ENCODE measurements around the gene IL36A.

The IL36A gene

GRCh38 chr2:113005030-113005509 is at the start of gene IL36A:
Gene IL36A (plus strand): TSS chr2:113005459. CDS start chr2:113005872, 413 bp downstream.
- Histone ChIP-seq H3K4me3 (no peak within 1 kb of the TSS), H3K27ac (no peak within 1 kb of the TSS)

GRCh38 chr2:112957511-112957910 is 47.7 kb upstream of the IL36A start:
- no peak overlapping the region for H3K4me3 ChIP-seq
- no peak overlapping the region for H3K27ac ChIP-seq

- Histone ChIP-seq H3K4me3 (no peak overlapping the region), H3K27ac (no peak overlapping the region)
Measured at GRCh38 chr2:112958428-112959108, 46.7 kb upstream of the IL36A start.

- no peak overlapping the region for H3K4me3 ChIP-seq
- no peak overlapping the region for H3K27ac ChIP-seq
Measured at GRCh38 chr2:112959109-112959812, 46.0 kb upstream of the IL36A start.

GRCh38 chr2:112960230-112960825 is 44.9 kb upstream of the IL36A start:
- H3K4me3 ChIP-seq, result no peak overlapping the region
- no peak overlapping the region for H3K27ac ChIP-seq

- Histone ChIP-seq H3K27ac (no peak overlapping the region), H3K4me3 (no peak overlapping the region)
Measured at GRCh38 chr2:112962308-112963175, 42.7 kb upstream of the IL36A start.

GRCh38 chr2:112967023-112967422 is 38.2 kb upstream of the IL36A start:
- Histone ChIP-seq H3K4me3 (no peak overlapping the region), H3K27ac (no peak overlapping the region)

- Histone ChIP-seq H3K4me3 (no peak overlapping the region), H3K27ac (no peak overlapping the region)
Measured at GRCh38 chr2:112972423-112973086, 32.7 kb upstream of the IL36A start.

GRCh38 chr2:112973156-112973555 is 32.1 kb upstream of the IL36A start:
- Histone ChIP-seq H3K4me3 (no peak overlapping the region), H3K27ac (no peak overlapping the region)

GRCh38 chr2:112977559-112978056 is 27.7 kb upstream of the IL36A start, which contains the start of gene IL36G:
Gene IL36G (plus strand): TSS chr2:112978006. CDS start chr2:112978639, 633 bp downstream.
- H3K27ac ChIP-seq, result peak within 1 kb of the TSS in 3 of 21 experiments; percentile 13 to 65 (median 54)

GRCh38 chr2:112979731-112980130 is 25.5 kb upstream of the IL36A start:
- H3K4me3 ChIP-seq, result no peak overlapping the region
- no peak overlapping the region for H3K27ac ChIP-seq

More at GRCh38 chr2:112977559-112978056, 27.7 kb upstream of the IL36A start, which contains the start of gene IL36G:
- H3K4me3 ChIP-seq, result peak within 1 kb of the TSS in 1 of 7 experiments; percentile 4

- no peak overlapping the region for H3K4me3 ChIP-seq
- H3K27ac ChIP-seq, result no peak overlapping the region
Measured at GRCh38 chr2:112980537-112980936, 24.7 kb upstream of the IL36A start.

GRCh38 chr2:112985090-112985489 is 20.2 kb upstream of the IL36A start:
- H3K4me3 ChIP-seq, result no peak overlapping the region
- H3K27ac ChIP-seq, result no peak overlapping the region

GRCh38 chr2:112989611-112990010 is 15.6 kb upstream of the IL36A start:
- Histone ChIP-seq H3K4me3 (no peak overlapping the region), H3K27ac (no peak overlapping the region)

- Histone ChIP-seq H3K4me3 (no peak overlapping the region), H3K27ac (no peak overlapping the region)
Measured at GRCh38 chr2:112993831-112994230, 11.4 kb upstream of the IL36A start.

GRCh38 chr2:112994648-112995047 is 10.6 kb upstream of the IL36A start:
- Histone ChIP-seq H3K4me3 (no peak overlapping the region), H3K27ac (no peak overlapping the region)

- Histone ChIP-seq H3K4me3 (no peak overlapping the region), H3K27ac (peak overlapping the region in 3 of 21 experiments; percentile 16 to 66 (median 43))
Measured at GRCh38 chr2:112995346-112995920, 9.8 kb upstream of the IL36A start.

- H3K4me3 ChIP-seq, result no peak overlapping the region
- no peak overlapping the region for H3K27ac ChIP-seq
Measured at GRCh38 chr2:112996635-112997034, 8.6 kb upstream of the IL36A start.

GRCh38 chr2:112997151-112997550 is 8.1 kb upstream of the IL36A start:
- H3K4me3 ChIP-seq, result no peak overlapping the region
- no peak overlapping the region for H3K27ac ChIP-seq
